GM21717 (cell line): Measurements from ENCODE around the gene TCF7L1.

ENCODE experiments used
- ATAC-seq: cut with Tn5 transposase; IDR thresholded peaks from one replicate; pipeline ENCODE4 v1.9.1; 2021; ENCODE audit warnings: mild to moderate bottlenecking, moderate library complexity; ENCODE audit not compliant: unreplicated experiment

TCF7L1 gene

DNA sequence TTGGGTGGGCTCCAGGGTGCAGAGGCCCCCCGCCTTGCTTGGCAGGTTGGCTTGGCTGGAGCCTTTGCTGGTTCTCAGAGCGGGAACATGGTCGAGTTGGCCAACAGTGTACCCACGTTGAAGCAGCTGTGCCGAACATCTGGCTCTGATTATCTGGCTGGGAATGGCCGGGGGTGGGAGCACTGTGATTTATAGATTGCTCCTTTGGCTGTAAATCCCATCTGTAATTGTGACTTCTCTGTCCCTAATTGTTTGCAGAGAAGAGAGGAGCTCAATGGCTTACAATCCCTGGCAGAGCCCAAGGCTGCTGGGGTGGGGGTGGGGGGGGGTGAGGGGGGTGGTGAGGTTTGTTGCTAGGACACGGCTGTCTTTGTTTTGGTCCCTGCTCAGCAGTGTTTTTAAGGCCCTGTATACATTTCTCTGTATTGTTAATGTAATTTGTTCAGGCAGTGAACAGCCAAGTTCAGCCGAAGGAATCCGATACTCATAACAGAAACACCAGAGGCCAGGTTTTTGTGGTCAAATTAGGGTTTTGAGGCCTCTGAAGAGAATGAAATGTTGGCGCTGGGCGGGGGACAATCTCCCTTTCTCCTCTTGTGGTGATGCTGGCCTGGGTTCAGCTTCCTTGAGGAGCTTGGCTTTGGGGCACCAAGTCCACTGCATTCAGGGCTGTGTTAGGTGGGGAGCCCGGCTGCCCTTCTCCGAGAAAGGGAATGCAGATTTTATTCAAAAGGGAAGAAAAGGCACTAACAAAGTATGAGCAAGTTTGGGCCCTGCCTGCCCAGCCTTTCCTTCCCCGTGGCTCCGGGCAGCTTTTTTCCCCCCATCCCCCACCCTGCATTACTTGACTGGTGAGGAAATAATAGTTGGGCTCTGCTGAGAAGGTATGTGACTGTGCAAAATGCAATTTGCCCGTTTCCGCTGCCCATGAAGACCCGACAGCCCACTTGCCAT is 82.5 kb downstream of the TCF7L1 start:
- ATAC-seq, result no peak

GRCh38 chr2:85216927-85217326 is 83.7 kb downstream of the TCF7L1 start:
- no peak for ATAC-seq

GRCh38 chr2:85221067-85221691 is 88.0 kb downstream of the TCF7L1 start:
- ATAC-seq, result no peak

GRCh38 chr2:85222792-85223191 is 89.6 kb downstream of the TCF7L1 start:
- no peak for ATAC-seq

- no peak for ATAC-seq
Measured at GRCh38 chr2:85226783-85227182, 93.6 kb downstream of the TCF7L1 start.

DNA sequence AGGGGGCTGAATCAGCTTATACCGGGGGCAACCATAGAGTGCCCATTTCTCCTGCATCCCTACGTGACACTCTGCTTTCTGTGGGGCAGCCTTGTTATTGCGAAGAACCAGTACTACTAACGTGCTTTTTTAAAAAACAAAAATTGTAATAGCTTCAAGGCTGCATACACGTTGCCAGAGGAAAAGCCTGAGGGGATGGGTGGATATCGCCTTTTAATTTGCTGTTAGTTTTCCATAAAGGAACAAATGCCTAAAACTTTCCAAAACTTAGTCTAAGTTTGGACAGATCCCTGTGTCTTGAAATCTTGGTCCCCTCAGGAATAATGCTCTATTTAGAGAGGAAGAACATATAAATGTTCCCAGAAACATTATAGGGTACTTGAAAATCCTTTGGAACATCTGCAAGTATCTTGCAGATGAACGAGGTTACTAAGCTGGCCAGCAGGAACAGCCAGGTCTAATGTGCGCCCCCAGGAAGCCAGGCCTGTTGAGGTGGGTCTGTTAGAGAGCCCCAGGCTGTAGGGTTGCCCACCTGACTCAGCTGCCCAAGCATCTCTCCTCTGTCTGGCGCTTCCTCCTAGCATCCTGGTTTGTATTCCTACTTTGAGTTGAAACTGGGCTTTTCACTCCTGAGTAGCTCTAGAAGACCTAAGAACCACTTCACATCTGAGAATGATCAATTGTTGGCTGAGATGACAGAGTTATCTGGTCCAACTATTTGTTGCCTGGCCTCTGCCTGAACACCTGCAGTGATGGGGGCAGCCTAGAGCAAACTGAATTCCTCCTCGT is 97.7 kb downstream of the TCF7L1 start:
- ATAC-seq, result no peak

DNA sequence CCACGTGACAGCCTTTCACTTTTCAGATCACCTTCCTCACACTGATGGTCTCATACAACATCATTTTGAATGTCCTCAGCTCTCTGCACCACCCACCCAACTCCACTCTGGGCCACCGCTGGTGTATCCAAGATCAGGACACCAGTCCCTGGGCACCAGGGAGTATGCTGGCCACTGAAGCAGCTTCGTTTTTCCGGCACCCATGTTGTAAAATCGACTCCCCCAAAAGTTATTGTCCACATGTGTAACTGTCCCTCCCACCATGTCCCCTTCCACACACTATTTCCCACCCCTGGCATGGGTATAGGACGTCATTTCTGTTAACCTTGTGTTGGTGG is 98.2 kb downstream of the TCF7L1 start:
- no peak for ATAC-seq

DNA sequence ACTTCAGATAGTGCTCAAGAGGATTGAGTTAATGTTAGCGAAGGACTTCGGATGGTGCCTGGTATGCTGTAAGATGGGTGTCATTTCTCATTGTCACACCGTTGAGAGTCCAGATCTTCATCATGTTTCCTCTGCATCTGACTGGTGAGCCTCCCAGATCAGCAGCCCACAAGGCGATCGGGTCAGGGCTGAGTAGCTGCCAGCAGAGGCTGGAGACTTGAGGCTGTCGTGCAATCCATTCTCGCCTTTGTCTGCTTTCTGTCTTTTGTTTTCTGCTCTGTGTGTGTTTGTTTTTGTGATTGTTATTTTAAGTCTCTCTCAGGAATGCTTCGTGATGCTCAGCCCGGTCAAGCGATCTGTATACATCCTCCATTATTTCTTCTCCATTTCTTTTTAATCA is 98.8 kb downstream of the TCF7L1 start:
- ATAC-seq, result no peak

- ATAC-seq, result no peak
Measured at GRCh38 chr2:85234868-85235267, 101.7 kb downstream of the TCF7L1 start.

DNA sequence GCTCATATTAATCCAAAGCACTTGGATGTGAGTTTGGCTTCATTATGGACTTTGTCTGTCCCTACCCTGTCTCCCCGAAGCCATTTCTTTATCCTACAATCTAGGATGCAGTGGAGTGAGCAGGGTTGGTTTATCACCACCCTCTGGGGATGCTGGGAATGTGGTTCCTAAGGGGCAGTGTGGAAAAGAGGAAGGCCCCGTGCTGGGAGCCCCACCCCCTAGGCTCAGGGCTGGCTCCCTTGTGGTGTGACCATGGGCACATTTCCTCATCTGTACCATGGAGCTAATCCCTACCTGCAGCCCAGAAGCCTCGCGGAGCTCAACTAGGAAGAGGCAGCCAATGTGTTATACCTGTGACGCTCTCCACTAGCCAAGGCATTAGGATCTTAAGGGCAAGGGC is 102.1 kb downstream of the TCF7L1 start:
- no peak for ATAC-seq

DNA sequence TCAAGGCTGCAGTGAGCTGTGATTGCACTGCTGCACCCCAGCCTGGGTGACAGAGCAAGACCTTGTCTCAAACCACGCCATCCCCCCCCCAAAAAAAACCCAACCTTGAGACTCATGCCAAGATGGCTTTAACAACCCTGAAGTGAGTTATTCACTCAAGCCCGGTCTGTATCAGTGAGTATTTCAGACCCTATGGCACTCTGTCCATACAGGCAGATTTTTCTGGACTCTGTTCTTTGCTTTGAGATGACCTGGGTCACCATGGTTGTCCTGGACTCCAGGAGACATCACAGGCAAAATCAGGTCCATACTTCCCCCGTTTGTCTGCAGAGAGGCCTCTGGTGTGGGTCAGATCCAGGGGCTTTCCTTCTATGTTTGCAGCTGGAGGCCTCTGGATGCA is 102.9 kb downstream of the TCF7L1 start:
- ATAC-seq, result no peak

DNA sequence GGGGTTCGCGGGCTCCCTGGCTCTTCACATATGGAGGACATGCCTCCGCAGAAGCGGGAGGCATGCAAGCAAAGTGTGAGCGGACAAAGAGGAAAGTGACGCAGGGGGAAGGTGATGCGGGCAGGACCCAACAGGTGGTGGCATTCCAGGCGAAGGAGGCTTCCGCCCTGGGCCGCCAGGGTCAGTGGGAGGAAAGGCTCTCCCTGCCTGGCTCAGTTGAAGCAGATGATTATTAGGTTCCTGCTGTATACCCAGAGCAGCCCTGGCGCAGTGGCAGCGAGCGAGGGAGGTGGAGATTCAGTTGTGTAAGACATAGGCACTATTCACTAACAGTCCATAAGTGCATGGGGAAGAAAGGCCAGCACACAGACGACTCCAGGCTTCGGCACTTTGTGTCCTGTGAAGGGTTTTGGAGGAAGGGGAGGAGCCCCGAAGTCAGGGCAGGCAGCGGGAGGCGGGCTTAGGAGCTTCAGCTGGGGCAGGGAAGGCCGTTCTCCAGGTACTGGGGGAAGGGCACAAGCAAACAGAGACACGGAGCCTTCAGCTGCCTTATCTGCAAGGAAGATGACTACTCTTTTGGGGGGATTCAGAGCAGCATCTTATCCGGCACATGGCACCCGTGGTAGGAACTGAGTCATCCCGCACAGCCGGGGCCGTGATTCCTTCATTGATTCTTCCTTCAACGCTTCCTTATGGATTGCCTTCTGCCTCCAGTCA is 104.8 kb downstream of the TCF7L1 start:
- ATAC-seq, result no peak

DNA sequence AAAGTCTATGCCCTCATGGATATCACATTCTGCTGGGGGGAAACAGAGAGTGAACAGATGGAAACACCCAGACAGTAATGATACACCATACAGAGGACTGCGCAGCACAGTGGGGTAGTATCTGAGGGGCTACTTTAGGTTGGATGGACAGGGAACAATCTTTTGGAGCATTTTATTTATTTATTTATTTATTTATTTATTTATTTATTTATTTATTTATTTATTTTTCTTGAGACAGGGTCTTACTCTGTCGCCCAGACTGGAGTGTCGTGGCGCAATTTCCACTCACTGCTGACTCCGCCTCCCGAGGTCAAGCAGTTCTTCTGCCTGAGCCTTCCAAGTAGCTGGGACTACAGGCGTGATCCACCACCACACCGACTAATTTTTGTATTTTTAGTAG is 105.4 kb downstream of the TCF7L1 start:
- ATAC-seq, result no peak

DNA sequence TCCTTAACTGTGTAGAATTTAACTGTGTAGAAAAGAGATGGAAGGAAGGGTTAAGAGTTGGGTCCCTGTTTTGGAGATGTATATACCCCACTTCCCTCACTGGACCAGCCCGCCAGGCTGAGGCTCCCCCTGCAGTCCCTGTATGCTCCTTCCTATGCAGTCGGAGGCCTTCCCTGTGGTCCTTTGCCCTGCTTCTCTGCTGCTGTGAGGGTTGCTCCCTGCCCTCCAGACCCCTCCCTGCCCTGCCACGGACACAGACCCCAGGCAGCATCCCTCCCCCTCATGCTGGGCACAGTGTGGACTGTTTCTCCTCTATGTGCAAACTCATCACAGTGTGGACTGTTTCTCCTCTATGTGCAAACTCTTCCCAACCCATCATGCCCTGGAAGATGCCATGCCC is 105.9 kb downstream of the TCF7L1 start:
- no peak for ATAC-seq

DNA sequence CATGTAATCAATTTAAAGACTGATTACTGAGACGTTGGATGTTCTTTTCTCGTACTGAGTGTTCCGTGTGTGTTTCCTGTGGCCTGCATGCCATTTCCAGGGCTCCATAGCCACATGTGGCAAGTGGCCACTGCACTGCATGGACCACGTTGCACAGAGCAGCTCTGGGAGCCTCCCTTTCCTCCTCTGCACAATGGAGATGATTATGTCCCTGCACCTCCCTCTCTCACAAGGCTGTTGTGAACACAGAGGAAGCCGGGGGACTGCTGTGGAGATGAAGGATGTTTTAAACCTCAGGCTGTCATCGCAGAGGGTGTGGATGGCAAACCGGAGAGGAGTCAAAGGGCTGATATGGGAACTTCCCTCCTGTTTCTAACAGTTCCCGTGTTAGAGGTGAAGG is 106.9 kb downstream of the TCF7L1 start:
- ATAC-seq, result no peak

- ATAC-seq, result no peak
Measured at GRCh38 chr2:85242321-85242720, 109.1 kb downstream of the TCF7L1 start.

DNA sequence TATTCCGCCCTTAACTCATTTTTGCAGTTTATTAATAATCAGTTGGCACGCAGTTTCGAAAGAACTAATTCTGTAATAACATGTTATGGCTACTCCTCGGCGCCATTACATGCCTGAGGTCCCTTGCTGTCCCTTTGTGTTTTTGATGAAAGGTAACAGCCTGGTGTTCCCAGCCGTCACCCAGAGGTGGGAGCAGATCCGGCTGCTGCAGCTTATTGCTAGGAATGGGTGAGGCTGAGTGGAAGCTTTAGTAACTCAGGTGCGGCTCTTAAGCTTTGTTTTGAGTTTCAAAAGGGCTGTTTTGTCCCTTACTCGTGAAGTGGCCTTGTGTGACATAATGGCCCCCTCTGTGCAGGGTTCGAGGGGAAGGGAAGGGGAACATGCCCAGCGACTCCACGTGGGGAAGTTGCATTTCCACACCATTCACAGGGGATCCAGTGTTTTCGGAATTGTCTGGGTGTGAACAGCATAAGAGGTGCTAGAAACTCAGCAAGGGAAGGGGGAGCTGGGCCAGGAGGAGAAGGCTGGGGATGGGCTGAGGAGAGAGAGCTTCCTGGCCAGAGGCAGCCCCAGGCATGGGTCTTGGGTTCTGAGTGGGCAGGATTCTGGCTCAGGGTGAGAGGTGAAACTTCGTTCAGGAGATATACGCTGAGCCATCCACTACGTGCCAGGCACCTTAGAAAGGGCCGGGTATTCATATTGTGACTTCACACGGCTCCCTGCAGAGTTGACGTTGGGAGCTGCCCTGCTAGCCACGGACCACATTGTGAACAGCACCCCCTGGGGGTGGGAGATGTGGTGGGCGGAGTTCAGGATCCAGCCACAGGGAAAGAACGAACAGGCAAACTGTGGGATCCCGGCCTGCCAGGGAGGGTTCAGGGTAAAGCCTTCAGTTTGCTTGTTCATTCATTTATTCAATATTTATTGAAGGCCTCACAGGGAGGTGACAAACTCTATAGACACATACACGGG is 110.2 kb downstream of the TCF7L1 start:
- no peak for ATAC-seq

DNA sequence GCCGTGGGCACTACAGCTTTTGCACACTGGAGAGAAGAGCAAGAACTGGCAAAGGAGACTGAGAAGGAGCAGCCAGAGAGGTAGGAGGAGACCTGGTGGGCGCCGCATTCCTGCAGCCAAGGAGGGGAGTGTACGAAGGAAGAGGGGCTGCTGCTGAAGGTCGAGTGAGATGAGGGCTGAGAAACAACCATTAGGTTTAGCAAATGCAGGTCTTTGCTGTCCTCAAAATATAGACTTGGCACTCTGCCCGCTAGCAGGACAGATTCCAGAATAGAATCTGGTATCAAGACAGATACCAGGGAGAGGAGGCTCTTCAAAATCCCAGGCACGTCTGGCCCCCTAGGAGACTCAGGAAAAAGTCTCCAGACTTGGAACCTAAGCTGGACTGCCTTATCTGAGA is 111.6 kb downstream of the TCF7L1 start:
- ATAC-seq, result no peak

DNA sequence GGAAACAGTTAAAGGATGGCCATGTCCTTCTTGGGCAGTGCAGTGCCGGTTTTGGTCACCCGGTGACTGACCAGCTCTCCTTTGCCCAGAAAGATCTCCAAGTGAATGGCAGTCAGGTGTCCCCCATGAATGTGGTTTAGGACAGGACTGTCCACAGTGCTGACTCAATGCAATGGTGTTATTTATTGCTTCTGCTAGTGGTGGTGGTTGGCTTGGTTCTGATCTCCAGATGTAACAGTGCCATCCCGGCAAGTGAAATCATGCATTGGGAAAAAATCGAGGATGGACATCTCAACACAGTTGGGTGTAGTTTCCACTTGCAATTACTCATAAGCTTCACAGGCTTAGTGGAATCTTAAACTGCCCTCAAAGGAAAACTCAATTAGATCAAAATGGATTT is 112.7 kb downstream of the TCF7L1 start:
- ATAC-seq, result no peak

GRCh38 chr2:85246348-85246747 is 113.2 kb downstream of the TCF7L1 start:
- ATAC-seq, result no peak
